ENCODE measurements around the gene PTEN.
A peak's percentile ranks its signal among the peaks of the same experiment; 100 is the strongest.
"Not testable (repeated sequence)": the region's sequence is repeated elsewhere in the genome, so short reads cannot be mapped to it uniquely, and the experiment has no call there.

PTEN gene

DNA sequence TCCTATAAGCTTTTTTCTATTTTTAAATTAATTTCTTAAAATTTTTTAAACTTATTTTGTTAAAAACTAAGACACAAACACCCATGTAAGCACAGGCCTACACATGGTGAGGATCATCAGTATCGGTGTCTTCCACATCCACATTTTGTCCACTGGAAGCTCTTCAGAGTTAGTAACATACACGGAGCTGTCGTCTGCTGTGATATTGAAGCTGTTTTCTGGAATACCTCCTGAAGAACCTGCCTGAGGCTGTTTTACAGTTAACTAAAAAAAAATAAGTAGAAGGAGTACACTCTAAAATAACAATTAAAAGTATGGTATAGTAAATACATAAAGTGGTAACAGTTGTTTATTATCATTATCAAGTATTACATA is 17.8 kb upstream of the PTEN start:
- no peak for DNase-seq (ENCODE audit: low spot score)

DNA sequence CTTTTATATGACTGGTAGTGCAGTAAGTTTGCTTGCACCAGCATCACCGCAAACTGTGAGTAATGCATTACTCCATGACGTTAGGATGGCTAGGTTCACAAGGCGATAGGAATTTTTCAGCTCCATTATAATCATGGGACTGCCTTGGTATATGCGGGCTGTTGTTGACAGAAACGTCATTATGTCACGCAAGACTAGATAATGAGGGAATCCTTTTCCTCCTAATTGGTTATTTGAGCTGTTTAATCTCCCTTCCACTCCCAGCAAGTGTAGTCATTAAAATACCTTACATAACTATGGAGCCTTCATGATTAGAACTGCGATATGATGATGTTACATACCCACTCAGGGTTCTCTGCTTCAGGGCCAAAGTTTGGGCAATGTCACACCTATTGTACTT is 17.4 kb upstream of the PTEN start:
- DNase-seq (ENCODE audit: low spot score): no peak

DNA sequence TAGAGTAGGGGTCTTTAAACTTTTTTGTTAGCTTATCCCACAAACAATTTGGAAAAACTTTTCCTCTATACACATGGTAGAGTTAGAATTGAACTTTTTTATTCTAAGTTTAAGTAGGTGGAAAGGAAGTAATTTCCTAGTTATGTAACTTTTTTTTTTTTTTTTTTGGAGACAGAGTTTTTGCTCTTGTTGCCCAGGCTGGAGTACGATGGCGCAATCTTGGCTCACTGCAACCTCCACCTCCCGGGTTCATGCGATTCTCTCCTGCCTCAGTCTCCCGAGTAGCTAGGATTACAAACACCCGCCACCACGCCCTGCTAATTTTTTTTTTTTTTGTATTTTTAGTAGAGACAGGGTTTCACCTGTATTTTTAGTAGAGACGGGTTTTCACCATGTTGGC is 16.7 kb upstream of the PTEN start:
- DNase-seq (ENCODE audit: low spot score): not testable (repeated sequence)

DNA sequence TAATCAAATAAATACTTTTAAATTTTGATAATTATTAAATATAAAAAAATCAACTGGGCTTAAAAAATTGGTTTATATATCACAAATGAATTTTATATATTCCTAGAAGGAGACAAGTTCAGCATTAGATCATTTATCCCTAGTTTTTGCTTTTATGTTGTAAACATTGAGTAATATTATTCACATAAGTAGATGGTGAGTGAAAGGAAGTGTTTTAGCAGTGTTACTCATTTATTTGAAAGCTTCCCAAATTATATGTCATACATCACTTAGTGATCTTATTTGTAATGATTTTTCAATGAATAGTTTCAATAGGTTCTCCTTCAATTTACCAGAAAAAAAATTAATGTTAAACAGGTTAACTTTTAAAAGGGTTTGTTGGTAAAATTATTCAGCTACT is 15.9 kb upstream of the PTEN start:
- no peak for DNase-seq (ENCODE audit: low spot score)

DNA sequence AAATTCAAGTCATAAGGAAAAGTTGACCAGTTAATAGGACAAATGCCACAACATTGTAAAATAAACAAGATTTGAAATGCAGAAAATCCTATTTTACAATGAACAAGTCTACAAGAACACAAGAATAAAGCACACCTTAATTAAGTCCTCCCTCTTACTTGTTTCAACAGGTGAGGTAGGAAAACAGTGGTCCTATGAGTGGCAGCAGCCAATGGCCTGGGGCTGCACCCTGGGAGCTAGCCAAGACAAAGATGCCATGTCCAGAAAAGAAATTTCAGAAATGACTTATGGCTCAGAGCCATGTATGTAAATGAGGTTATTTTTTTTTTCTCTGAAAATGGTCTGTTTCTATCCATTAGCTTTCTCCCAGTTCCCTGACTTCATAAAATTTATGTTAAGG is 14.4 kb upstream of the PTEN start:
- DNase-seq (ENCODE audit: low spot score): no peak

DNA sequence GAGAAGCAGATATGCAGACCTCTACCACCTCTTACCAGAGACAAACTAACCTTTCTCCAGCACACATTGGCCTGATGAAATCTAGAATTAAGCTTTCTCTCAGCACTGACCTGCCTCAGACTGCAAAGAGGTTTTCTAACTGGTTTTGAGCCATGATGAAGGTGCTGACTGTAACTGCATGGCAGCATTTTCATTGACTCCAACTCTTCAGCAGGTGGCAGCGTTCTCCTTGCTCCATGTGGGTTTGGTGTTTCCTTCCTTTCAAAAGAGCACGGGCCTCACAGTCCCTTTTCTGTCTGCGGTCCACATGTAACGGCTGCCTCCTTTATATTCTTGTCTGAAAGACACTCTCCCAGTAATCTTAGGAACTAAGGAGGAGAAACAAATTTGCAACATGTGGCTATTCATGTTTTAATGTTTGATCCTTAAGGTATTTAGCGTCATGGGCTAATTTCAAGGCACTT is 12.7 kb upstream of the PTEN start:
- DNase-seq (ENCODE audit: low spot score): peak; percentile 74

DNA sequence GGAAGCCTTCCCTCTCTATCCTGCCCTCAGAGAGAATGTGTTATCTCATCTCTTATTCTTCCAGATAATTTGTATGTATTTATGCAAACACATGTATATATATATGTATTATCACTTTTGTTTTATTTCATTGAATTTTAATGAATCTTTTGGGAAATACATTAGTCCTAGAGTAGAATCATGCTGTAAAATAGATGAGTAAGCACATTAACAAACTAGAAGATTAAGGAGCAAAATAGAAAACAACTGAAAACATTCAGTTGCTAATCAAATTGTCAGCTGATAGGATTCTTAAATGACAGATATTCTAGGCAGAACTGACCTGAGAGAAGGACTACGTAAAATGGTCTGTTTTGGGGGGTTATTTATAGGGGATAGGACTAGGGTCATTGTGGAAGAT is 11.3 kb upstream of the PTEN start:
- no peak for DNase-seq (ENCODE audit: low spot score)

DNA sequence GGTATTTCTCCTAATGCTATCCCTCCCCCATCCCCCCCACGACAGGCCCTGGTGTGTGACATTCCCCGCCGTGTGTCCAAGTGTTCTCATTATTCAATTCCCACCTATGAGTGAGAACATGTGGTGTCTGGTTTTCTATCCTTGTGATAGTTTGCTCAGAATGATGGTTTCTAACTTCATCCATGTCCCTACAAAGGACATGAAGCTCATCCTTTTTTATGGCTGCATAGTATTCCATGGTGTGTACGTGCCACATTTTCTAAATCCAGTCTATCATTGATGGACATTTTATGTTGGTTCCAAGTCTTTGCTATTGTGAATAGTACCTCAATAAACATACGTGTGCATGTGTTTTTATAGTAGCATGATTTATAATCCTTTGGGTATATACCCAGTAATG is 8.2 kb upstream of the PTEN start:
- not testable (repeated sequence) for DNase-seq (ENCODE audit: low spot score)

DNA sequence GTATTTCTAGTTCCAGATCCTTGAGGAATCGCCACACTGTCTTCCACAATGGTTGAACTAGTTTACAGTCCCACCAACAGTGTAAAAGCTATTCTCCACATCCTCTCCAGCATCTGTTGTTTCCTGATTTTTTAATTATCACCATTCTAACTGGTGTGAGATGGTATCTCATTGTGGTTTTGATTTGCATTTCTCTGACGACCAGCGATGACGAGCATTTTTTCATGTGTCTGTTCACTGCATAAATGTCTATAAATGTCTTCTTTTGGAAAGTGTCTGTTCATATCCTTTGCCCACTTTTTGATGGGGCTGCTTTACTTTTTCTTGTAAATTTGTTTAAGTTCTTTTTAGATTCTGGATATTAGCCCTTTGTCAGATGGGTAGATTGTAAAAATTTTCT is 7.8 kb upstream of the PTEN start:
- DNase-seq (ENCODE audit: low spot score): not testable (repeated sequence)

DNA sequence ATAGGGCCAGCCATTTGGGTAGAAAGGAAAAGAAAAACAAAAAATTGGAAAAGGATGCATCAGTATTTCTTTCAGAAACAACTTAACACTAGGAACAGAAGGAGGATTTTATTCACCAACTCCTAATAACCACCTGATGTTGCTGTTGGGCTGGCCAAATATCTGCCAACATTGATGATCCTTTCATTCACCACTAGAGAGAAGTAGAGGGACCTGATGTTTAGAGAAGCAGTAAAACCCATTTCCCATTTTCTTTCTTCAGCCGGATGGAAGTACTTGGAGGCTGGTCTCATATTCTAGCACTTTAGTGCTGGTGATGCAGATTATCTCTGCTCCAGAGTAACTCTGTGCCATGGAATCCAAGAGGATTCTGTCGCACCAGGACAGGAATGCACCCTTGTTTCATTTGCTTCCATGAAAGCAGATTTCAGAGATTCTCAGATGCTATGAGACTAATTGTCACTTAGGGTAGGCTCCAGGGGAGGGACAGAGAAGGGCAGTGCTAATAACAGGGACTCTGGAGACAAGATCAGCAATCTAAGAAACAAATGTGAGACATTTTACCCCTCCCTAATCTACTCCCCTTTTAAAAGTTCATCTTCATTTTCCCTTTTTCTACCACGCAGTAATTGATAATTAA is 3.1 kb upstream of the PTEN start:
- peak; percentile 37 for DNase-seq (ENCODE audit: low spot score)

DNA sequence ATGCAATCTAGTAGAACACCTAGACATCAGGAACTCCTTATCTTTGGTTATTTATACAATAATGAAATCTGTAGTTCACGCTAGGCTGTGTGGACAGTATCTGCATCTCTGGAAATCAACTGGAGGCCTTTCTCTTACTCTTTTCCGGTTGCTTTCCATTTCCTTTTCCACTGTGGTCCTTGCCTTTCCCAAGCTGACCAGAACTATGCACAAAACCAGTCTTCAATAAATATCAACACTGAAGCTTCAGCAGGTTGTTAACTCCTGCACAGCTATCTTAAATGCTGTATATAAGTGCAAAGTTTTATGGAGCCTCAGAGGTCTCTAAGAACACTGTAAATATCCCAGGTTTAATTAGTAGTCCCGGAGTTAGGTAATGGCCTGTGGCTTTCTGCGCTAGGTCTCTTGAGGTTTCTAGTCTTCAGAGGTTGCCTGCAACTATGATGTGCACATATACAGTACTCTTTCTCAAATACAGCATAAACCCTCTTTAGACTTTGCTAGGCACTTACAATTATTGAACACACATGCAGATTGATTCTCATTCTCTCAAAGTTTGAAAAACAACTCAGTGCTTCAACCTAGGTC is 2.5 kb upstream of the PTEN start:
- DNase-seq (ENCODE audit: low spot score): no peak

DNA sequence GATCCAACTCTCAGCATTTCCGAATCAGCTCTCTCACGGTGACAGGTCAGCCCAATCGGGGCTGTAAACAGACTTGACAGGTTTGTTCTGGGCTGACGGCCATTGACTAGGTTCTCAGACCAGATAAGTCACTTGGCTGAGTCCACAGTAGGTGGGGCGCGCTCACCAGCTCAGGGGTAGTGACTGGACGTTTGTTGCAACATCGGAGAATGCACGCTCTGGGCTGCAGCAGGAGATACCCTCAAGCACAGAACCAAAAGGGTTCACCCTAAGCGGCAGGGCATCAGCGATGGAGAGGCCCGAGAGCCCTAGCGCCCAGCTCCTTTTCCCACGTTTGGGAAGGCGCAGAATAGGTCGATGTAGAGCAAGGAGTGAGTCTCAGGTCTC is 1.9 kb upstream of the PTEN start:
- peak; percentile 33 for DNase-seq (ENCODE audit: low spot score)

DNA sequence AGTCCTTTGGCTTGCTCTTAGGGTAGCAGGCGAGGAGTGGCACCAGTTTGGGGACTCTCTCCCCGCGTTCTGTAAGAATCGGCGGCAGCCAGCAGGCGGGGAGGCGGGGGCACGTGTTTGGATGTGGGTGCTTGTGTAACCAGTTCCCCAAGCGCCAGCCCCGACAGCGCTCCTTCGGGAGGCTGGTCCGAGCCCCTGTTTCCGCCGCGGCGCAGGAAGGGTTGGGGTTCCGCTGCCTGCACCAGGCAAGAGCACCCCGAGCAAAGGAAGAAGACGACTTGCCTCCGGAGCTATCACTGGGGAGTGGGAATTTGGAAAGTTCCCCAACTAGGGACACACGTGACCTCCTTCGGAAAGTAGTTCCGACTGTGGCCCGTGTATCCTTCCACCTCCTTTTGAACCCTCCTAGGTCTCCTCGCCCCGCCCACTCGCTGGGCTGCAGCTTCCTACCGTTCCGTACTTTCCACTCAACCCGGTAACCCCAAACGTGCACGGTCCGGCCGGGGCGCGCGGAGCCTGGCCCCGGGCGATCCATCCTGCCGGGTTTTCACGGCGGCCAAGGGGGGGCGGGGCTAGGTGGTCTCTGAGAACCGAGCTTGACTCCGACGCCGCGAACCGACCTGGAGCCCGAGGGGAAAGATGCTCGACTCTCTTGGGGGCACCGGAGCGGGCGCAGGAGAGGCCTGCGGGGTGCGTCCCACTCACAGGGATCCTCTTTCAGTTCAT is 1.3 kb upstream of the PTEN start:
- peak; percentile 95 for DNase-seq (ENCODE audit: low spot score)

DNA sequence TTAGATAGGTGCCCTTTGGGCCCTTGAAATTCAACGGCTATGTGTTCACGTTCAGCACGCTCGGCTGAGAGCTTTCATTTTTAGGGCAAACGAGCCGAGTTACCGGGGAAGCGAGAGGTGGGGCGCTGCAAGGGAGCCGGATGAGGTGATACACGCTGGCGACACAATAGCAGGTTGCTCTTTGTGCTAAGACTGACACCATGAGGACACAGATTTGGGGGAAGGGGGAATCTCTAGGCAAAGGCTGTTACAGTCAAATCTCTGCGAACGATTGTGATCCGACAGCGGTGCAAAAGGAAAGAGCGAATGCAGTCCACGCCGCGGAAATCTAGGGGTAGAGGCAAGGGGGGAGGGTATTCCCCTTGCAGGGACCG is 759 bp upstream of the PTEN start:
- DNase-seq (ENCODE audit: low spot score): peak; percentile 12

DNA sequence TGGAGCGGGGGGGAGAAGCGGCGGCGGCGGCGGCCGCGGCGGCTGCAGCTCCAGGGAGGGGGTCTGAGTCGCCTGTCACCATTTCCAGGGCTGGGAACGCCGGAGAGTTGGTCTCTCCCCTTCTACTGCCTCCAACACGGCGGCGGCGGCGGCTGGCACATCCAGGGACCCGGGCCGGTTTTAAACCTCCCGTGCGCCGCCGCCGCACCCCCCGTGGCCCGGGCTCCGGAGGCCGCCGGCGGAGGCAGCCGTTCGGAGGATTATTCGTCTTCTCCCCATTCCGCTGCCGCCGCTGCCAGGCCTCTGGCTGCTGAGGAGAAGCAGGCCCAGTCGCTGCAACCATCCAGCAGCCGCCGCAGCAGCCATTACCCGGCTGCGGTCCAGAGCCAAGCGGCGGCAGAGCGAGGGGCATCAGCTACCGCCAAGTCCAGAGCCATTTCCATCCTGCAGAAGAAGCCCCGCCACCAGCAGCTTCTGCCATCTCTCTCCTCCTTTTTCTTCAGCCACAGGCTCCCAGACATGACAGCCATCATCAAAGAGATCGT is 598 bp downstream of the PTEN start:
- DNase-seq (ENCODE audit: low spot score): not testable (repeated sequence)

DNA sequence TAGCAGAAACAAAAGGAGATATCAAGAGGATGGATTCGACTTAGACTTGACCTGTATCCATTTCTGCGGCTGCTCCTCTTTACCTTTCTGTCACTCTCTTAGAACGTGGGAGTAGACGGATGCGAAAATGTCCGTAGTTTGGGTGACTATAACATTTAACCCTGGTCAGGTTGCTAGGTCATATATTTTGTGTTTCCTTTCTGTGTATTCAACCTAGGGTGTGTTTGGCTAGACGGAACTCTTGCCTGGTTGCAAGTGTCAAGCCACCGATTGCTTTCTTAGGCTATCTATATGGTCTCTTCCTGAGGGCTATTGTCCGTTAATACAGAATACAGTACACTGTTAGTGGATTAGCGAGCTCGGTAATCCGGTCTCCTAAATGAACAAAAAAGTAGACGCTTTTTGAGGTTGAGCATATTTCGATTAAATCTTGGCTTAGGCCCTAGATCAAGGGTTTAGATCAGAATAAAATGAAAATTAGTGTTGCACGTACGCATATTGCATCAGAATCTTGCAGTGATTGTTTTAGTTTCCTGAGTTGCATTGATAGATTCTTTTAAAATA is 1.2 kb downstream of the PTEN start:
- no peak for DNase-seq (ENCODE audit: low spot score)

DNA sequence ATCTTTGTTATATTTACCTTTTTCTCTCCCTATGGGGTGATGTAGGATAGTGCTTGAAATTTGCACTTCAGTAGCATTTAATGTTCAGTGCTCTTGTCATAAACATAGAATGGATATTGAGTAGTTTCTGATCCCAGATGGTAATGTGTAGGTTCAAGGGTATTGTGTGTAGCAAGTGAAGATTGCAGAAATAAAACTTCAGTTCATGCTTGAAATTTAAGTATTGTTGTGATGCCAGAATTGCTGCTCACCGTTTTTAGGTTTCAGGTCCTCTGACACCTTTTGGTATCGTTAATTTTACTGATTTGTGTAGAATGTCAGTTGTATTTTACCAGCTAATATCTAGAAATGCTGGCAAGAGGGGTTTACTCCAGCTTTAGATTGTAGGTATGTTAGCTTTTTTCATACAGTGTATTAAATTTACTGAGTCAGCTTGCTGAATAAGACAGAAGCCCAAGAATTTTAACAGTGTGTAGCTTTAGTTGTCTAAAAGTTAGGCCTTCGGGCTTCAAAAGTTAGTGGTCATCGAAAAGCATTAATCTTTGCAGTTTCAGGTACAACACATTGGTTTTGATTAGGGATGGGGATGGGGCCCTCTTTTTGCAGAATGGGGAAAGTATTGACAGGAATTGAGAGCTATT is 1.9 kb downstream of the PTEN start:
- DNase-seq (ENCODE audit: low spot score): no peak

DNA sequence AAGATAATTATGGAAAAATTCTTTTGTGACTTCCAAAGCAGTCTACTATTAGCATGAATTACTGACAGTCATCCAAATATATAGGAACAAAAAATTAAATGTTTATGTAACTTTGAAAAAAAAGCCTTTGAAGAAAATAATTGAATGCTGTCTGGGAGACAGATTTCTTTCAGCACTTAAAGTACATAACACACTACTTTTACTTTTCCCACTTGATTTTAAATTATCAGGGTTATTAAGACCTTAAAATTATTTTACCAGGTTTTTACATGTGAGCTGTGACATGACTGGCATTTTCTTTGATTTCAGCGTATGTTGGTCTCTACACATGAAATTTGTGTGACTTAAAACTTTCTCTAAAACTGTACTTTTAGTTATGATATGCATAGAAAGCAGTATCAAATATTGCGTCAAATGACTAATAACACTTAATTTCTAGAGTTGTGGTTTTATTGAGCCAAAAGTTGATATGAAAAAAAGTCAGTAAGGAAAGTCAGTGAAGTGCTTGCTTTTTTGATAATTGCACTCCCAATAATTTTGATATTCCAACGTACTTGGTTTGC is 3.1 kb downstream of the PTEN start:
- no peak for DNase-seq (ENCODE audit: low spot score)

DNA sequence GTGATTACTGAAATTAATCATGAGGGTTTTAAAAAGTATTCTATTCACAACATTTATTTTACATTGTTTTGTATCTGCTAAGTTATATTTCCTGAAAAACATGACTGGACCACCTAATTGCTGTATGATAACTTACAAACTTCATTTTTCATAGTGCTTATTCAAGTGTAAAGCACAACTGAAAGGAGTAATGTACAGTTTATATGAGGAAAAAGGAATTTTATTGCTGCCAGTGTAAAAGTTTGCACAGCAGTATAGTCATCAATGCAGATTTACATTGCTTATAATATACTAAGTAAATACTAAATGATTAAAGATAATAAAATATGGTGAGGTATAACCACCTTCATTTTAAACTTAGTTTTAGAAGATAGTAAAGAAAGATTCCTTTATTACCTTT is 4.0 kb downstream of the PTEN start:
- DNase-seq (ENCODE audit: low spot score): no peak

DNA sequence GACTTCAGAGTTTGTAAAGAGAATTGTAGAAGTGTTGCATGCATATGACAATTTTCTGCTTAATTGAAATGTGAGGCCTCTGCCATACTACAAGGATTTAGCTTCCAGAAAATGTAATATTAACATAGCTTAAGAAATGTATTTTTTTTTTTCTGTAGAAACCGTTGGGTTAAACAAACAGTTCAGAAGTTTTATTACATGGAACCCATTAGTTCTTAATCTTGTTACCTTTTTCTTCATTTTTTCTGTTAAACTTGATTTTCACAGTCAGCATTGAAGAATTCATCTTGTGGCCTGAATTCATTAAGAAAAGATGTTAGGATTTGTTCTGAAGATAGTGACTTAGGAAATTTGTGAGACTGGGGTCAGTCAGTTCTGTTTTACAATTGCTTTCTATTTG is 4.9 kb downstream of the PTEN start:
- no peak for DNase-seq (ENCODE audit: low spot score)

DNA sequence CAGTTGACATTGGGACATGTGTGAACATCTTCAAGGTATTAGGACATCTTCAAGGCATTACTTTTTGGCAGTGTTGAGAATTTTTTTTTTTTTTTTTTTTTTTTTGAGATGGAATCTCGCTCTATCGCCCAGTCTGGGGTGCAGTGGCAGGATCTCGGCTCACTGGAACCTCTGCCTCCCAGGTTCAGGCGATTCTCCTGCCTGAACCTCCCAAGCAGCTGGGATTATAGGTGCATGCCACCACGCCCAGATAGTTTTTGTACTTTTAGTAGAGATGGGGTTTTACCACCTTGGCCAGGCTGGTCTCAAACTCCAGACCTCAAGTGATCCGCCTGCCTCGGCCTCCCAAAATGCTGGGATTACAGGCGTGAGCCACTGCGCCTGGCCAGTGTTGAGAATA is 5.7 kb downstream of the PTEN start:
- DNase-seq (ENCODE audit: low spot score): not testable (repeated sequence)
